GM19025 (cell line): Measurements from ENCODE around the gene EMC10.

Experiments
- ATAC-seq: cut with Tn5 transposase; IDR thresholded peaks from one replicate; pipeline ENCODE4 v1.9.1; 2021; ENCODE audit warnings: mild to moderate bottlenecking, low read depth, moderate library complexity; ENCODE audit not compliant: unreplicated experiment

EMC10 gene

DNA sequence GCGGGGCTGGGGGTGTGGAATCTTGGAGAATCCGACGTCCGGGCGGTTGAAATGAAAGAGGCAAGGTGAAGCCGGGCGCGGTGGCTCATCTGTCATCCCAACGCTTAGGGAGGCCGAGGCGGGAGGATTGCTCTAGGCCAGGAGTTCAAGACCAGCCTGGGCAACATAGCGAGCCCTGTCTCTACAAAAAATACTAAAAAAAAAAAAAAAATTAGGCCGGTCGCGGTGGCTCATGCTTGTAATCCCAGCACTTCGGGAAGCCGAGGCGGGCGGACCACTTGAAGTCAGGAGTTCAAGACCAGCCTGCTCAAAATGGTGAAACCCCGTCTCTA is 566 bp downstream of the EMC10 start:
- no peak for ATAC-seq

DNA sequence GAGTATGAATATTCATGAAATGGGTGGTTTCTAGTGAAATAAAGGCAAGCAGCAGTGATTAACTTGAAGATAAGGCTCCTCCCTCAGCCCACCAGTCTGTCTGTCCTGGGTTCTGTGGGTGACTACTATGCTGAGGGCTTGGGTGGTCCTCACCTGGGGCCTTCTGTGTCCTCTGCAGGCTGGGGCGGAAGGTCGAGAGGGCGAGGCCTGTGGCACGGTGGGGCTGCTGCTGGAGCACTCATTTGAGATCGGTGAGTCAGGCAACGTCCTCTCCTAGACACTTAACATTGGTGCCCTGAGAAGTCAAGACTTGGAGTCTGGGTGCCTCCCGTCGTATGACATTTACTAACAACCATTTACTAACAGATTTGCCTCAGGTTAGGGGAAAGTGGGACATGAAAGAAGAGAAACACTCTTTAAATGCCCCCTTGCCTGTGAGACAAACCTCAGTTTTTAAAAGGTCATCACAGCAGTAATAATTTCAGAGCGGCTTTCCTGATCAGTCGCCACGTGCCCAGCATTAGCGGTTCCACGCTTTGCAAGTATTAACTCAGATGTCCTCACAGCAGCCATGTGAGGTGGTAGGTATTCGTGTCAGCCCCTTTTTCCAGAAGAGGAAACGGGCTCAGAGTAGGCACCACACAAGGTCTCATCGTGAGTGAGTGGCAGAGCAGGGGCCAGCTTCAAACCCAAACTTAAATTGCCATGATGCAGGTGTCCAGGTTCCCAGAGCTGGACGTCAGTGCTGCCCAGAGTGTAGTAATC is 1.6 kb downstream of the EMC10 start:
- ATAC-seq, result no peak

DNA sequence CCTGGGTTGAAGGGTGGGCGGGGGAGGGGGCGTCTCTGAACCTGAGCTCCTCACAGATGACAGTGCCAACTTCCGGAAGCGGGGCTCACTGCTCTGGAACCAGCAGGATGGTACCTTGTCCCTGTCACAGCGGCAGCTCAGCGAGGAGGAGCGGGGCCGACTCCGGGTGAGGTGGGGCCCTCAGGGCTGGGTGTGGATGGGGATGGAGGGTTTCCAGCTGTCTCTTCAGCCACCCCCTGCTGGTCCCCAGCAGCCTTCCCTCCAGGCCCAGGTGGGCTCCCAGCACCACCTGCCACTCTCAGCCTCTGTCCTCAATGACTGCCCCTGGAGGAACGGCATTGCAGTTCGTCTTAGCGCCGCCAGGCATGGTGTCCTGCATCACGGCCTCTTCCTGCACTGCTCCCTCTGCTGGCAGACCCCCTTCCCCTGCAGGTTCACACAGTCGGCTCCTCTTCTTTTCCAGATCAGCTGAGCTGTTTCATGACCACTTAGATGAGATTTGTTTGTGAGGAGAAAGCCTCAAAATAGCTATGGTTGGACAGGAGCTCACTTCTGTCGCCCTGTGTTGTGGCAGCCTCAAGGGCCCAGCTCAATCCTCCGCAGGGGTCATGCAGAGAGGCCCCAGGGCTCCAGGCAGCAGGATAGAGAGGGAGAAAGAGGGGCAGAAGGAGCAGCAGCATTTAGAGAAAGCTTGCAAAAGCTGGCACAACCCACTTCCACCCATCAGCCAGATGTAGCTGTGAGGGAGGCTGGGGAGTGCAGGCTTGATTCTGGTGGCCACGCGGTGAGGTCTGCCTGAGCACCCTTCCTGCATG is 2.8 kb downstream of the EMC10 start:
- no peak for ATAC-seq

- ATAC-seq, result no peak
These were observed 3.5 kb downstream of the EMC10 start for GRCh38 chr19:50479761-50480251.

DNA sequence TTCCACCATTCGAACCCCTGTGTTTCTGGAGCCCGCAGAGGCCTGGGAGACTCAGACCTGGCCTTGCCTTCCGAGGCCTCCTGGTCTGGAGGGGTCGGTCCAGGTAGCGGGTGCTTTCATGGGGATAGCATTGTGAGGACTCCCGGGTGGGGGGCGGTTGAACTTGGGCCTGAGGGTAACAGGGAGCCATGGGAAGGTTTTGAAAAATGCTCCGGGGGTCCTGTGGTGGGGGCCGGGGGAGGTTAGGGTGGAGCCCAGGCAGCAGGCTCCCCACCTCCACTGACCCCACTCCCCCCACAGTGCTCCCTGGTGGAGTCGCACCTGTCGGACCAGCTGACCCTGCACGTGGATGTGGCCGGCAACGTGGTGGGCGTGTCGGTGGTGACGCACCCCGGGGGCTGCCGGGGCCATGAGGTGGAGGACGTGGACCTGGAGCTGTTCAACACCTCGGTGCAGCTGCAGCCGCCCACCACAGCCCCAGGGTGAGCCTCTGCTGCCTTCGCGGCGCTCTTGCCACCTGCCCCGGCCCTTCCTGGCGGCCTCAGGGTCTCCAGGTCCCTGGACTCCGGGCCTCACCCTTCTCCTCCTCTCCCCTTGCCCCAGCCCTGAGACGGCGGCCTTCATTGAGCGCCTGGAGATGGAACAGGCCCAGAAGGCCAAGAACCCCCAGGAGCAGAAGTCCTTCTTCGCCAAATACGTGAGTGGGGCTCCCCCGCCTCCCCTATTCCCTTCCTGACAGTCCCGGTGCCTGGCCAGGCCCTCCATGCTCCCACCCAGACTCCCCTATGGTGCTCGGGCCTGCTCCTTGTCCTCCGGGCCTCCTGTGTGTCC is 4.2 kb downstream of the EMC10 start:
- ATAC-seq, result no peak

DNA sequence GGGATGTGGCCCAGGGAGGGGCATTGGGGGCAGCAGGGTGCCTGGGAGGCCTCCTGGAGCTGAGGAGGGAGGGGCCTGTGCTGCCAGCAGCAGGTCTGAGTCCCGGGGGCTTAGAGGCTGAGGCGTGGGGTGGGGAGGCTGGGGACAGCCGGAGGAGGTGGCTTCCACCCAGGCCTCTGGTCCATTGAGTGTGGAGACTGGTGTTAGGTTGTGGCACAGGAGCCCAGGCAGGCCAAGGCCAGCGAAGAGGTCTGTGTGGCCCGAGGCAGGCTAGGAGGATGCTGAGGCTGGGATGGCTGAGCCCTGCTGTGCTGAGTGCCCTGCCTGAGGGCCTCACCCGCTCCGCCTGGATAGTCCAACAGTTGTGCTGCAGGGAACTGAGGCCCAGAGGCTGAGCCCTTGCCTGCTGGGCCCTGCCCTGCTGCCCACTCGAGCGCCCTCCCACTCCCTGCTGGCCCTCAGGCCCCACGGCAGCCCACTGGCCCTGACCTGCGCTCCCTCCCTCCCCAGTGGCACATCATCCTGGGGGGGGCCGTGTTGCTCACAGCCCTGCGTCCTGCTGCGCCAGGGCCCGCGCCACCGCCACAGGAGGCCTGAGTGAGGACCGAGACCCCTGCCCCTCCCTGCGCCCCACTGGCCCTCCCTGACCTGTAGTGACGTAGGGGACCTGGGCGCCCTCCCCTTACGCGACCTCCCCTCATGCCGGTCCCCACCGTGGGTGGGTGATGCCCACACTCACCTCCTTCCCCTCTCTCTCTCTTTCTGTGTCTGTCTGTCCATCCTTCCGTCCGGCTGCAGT is 5.2 kb downstream of the EMC10 start:
- no peak for ATAC-seq

- no peak for ATAC-seq
These were observed 6.1 kb downstream of the EMC10 start for GRCh38 chr19:50482271-50482855.

DNA sequence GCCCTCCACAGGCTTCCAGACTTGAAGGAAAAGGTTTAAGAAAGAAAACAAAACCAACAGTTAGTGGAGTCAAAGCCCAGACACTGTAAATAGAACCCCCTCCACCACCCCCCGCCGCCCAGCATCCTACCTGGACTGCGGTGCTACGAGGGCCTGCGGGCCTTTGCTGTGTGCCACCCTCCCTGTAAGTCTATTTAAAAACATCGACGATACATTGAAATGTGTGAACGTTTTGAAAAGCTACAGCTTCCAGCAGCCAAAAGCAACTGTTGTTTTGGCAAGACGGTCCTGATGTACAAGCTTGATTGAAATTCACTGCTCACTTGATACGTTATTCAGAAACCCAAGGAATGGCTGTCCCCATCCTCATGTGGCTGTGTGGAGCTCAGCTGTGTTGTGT is 6.6 kb downstream of the EMC10 start:
- ATAC-seq, result no peak

DNA sequence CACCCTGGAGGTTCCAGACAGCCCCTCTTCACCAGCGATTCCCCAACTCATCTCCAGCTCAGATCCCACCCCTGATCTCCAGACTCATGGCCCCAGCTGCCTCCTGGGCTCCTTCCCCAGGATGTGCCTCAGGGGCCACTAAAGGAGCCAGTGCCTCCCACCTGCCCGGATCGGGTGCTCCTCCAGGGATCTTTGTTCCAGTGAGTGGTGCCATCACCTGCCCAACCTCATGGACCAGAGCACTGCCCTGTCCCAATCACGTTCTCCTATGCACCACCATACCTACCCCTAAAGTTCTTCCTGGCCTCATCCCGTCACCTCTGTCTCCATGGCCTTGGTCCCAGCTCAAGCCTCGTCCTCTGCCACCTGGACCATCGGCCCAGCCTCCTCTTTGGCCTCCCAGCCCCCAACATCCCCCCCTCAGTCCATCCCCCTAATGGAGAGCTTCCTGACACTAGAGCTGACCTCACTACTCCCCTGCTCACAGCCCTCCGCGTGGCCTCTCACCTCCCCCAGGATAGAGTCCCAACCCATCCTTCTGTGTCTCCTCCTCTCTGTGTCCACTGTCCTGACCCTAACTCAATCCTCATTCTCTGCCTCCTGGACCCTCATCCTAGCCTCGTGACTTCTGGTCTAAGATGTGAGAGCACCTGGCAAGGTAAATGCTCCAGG is 9.1 kb downstream of the EMC10 start:
- ATAC-seq, result no peak

GRCh38 chr19:50486823-50487515 is 10.7 kb downstream of the EMC10 start:
- ATAC-seq, result no peak

GRCh38 chr19:50488389-50489194 is 12.3 kb downstream of the EMC10 start:
- ATAC-seq, result no peak

DNA sequence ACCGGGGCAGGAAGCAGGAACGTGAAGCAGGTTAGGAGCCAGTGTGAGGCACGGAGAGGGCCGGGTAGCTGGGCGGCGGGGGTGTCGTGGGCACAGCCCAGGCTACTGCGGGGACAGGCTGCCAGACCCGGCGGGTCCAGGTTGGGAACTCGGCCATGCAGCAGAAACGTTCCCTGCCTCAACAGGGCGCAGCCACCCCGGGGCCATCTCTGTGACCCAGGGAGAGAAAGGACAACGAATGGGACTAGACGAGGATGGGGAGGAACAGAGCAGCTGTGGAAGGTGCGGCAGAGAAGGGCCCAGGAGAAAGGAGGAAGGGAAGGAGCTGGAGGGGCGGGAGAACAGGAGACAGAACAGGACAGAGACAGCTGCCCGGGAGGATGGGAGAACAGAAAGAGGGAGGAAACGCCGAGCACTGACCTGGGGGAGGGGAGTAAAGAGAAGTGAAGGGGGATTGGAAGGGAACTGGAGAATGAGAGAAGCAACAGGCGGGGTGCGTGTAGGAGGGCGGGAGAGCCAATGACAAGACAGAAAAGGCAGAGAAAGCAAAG is 13.2 kb downstream of the EMC10 start:
- no peak for ATAC-seq

DNA sequence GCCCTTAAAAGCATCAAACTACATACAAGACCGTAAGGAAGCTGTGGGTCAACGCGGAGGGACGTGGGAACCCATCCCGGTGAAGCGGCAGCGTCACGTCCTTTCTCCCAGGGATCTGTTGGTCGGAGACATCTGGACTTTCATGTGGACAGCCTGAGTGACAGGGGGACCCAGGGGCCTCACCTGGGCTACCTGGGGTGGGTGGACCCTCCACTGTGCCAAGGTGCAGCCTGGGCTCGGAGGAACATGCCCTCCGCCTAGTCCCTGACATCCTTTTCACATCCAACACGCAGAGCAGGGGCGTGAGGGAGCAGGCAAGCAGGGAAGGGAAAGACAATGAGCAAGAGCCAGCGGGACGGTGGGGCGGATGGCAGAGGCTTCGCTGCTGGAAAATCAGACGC is 14.1 kb downstream of the EMC10 start:
- no peak for ATAC-seq

DNA sequence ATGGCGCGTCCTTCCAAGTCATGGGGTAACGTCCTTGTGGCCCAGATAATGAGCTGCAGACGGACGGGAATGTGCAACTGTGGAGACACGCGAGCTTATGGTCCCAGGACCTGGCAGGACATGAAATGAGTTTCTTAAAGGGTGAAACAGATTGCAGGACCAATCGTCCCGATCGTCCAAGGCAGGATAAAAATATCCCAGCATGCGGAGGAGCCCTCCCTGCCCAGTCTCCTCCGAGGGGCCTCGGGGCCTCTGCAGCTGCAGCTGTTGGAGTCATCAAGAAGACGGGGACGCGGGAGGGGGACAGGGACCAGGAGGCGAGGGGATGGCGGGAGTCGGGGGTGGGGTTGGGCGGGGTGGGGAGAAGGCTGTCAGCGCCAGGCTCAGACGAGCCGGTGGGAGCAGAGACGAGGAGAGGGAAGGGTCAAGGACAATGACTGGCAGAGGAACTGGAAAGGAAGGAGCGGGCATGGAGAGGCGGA is 14.7 kb downstream of the EMC10 start:
- ATAC-seq, result no peak

DNA sequence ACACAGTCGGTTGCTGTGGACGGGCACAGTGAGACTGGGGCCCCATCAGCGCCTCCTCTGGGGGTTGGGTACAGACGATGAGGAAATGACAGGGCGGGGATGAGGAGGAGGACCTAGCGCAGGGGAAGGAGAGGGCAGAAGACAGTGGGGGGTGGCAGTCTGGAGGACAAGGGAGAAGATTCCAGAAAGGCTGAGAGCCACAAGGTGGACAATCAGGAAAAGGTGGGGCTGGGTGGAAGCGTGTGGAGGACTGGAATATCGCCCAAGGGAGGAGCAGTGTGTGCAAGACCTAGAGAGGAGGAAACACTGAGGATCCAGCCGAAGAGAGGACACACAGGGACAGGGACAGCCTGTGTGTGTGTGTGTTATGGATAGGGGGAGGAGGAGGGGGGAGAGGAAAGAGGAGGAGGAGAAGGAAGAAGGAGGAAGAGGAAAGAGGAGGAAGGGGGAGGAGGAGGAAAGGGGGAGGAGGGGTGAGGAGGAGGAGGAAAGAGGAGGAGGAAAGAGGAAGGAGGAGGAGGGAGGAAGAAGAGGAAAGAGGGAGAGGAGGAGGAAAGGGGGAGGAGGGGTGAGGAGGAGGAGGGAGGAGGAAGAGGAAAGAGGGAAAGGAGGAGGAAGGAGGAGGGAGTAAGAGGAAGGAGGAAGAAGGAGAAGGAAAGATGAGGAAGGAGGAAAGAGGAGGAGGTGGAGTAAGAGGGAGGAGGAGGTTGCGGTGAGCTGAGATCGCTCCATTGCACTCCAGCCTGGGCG is 16.2 kb downstream of the EMC10 start:
- ATAC-seq, result no peak

- no peak for ATAC-seq
These were observed 16.9 kb downstream of the EMC10 start for GRCh38 chr19:50493171-50493570.
